AG04450 (cell line): Measurements from ENCODE around the gene ANP32A. TPM values are rescaled to one million over a fixed set of nuclear protein-coding genes. Genes with fewer than 3 reads are reported as not detected.

Source experiments
- CTCF ChIA-PET: fragments of 300-600, 350-600 bp; formaldehyde crosslinking; extraction: SDS; loops from one replicate; lab custom pipeline; 2022; ENCODE audit warnings: antibody characterized with exemption, inconsistent platforms; lab: Charles Lee
- POLR2A ChIA-PET: fragments of 350-600 bp; formaldehyde crosslinking; extraction: SDS; loops from one replicate; lab custom pipeline; 2021; ENCODE audit warnings: antibody characterized with exemption, inconsistent platforms; lab: Yijun Ruan, JAX
- DNase-seq: peaks from one replicate; pipeline ENCODE4 v3.0.0-alpha.2; 2011; ENCODE audit warnings: low read depth, low spot score
- H3K27ac ChIP-seq: one replicate; pipeline ENCODE4 v1.5.1; 2012; ENCODE audit warnings: low read depth, low read length, control low read depth
- H3K27me3 ChIP-seq: one replicate; pipeline ENCODE4 v1.6.0; 2012; ENCODE audit warnings: low read length; ENCODE audit not compliant: control insufficient read depth, insufficient read depth
- H3K4me3 ChIP-seq: 2 replicates; pipeline ENCODE4 v1.5.1; 2011; ENCODE audit warnings: mild to moderate bottlenecking, low read depth, low read length, control low read depth
- H3K9me3 ChIP-seq: 2 replicates; pipeline ENCODE4 v1.5.1; 2012; ENCODE audit warnings: low read length; ENCODE audit not compliant: control insufficient read depth, insufficient read depth
- CTCF ChIP-seq: IDR thresholded peaks from 2 replicates; pipeline ENCODE4 v1.5.1; 2011; ENCODE audit warnings: low read depth, low read length, control low read depth, inconsistent platforms
- polyA plus RNA-seq: library from polyadenylated mRNA; depleted of rRNA; stranded (reverse); fragments of >200 nt; gene quantifications from 2 replicates; pipeline ENCODE4 v1.2.3, GENCODE V29; 2011

The ANP32A gene
- polyA plus RNA-seq, 1 experiment: 69.4 TPM

GRCh38 chr15:68749793-68750192 lies 70.9 kb downstream of the ANP32A start:
- no peak for TF ChIP-seq CTCF
- no peak overlapping the region for H3K27ac ChIP-seq
- H3K4me3 ChIP-seq: no peak overlapping the region
- H3K9me3 ChIP-seq: no peaks in the 10 kb centered on the region
- DNase-seq: no peak
- ChIA-PET POLR2A (no interaction called here), CTCF (no interaction called here)
- peaks cover 6% of the 10 kb centered on the region for H3K27me3 ChIP-seq

- Histone ChIP-seq H3K27me3 (peaks cover 6% of the 10 kb centered on the region), H3K4me3 (no peak overlapping the region), H3K27ac (no peak overlapping the region), H3K9me3 (no peaks in the 10 kb centered on the region)
- CTCF ChIA-PET: interaction anchor here (0.6 to 1.2 kb wide), 2 partner anchors 26 to 127 kb away, joined by 3 read pairs; no protein-coding TSS in a partner anchor
- POLR2A ChIA-PET: no interaction called here
- TF ChIP-seq CTCF: no peak
- DNase-seq: no peak
Observed at GRCh38 chr15:68749365-68749764, 71.3 kb downstream of the ANP32A start.

- no peak overlapping the region for H3K27ac ChIP-seq
- no peak for DNase-seq
- no peak overlapping the region for H3K4me3 ChIP-seq
- TF ChIP-seq CTCF: no peak
- peaks cover 14% of the 10 kb centered on the region for H3K27me3 ChIP-seq
- H3K9me3 ChIP-seq: no peaks in the 10 kb centered on the region
- ChIA-PET CTCF (no interaction called here), POLR2A (no interaction called here)
Observed at GRCh38 chr15:68743256-68743655, 77.4 kb downstream of the ANP32A start.

- CTCF ChIA-PET: no interaction called here
- Histone ChIP-seq H3K27me3 (peaks cover 21% of the 10 kb centered on the region), H3K27ac (no peak overlapping the region), H3K9me3 (no peaks in the 10 kb centered on the region), H3K4me3 (no peak overlapping the region)
- POLR2A ChIA-PET: no interaction called here
- no peak for TF ChIP-seq CTCF
- DNase-seq: no peak
Observed at GRCh38 chr15:68739390-68740080, 81.2 kb downstream of the ANP32A start.

- no peak for TF ChIP-seq CTCF
- peaks cover 28% of the 10 kb centered on the region for H3K27me3 ChIP-seq
- no peak overlapping the region for H3K4me3 ChIP-seq
- H3K27ac ChIP-seq: no peak overlapping the region
- POLR2A ChIA-PET: no interaction called here
- no peak for DNase-seq
- no peaks in the 10 kb centered on the region for H3K9me3 ChIP-seq
- CTCF ChIA-PET: interaction anchor here (1.4 kb wide), 1 partner anchor 189 kb away, joined by 5 read pairs; no protein-coding TSS in a partner anchor
Observed at GRCh38 chr15:68735610-68736009, 85.1 kb downstream of the ANP32A start.
